ENCODE measurements around the gene FBXO5. TPM values are rescaled to one million over a fixed set of nuclear protein-coding genes. Genes with fewer than 3 reads are reported as not detected.
"Not testable (repeated sequence)": the region's sequence is repeated elsewhere in the genome, so short reads cannot be mapped to it uniquely, and the experiment has no call there.

FBXO5 gene
- total RNA-seq, 1 donor from 2014 or later = 111 TPM

- Histone ChIP-seq H3K9me3 (ENCODE audit: low read depth) (peaks cover 5% of the 10 kb centered on the region), H3K9ac (no peak overlapping the region), H3K36me3 (peaks cover 46% of the 10 kb centered on the region), H3K4me3 (no peak overlapping the region), H4K20me1 (ENCODE audit: low read depth) (peaks cover 21% of the 10 kb centered on the region), H3K27ac (peak overlapping the region; percentile 53), H3K79me2 (ENCODE audit: low read depth) (peaks cover 39% of the 10 kb centered on the region), H3K4me2 (no peak overlapping the region), H2AFZ (replicated peaks) (no peak overlapping the region), H3F3A (ENCODE audit: low read depth) (peaks cover 45% of the 10 kb centered on the region), H3K27me3 (no peaks in the 10 kb centered on the region), H3K4me1 (peaks cover 11% of the 10 kb centered on the region)
- H3K9me3 Mint-ChIP-seq = peaks cover 28% of the 10 kb centered on the region
- H3K27ac Mint-ChIP-seq = no peak overlapping the region
- H3K36me3 Mint-ChIP-seq = peaks cover 48% of the 10 kb centered on the region
- TF ChIP-seq EZH2phosphoT487 (IDR thresholded peaks at IDR 0.05) (no peak), CTCF (IDR thresholded peaks at IDR 0.05) (no peak), EZH2 (IDR thresholded peaks at IDR 0.05) (no peak)
- DNase-seq (ENCODE audit: low spot score) = no peak
- H3K4me3 Mint-ChIP-seq = no peak overlapping the region
- peaks cover 5% of the 10 kb centered on the region for H3K27me3 Mint-ChIP-seq (ENCODE audit: insufficient read depth, low read depth)
- no peaks in the 10 kb centered on the region for H3K4me1 Mint-ChIP-seq
Measured at GRCh38 chr6:152969688-152970418, 13.0 kb downstream of the FBXO5 start.

- H3K36me3 ChIP-seq = peaks cover 10% of the 10 kb centered on the region
- H3K27me3 Mint-ChIP-seq (ENCODE audit: insufficient read depth, low read depth) = not testable (repeated sequence)
Measured at GRCh38 chr6:152966168-152966894, 16.5 kb downstream of the FBXO5 start.

GRCh38 chr6:152959333-152959732 lies 23.5 kb downstream of the FBXO5 start:
- H3K27ac ChIP-seq = no peak overlapping the region
- no peak overlapping the region for H3K4me2 ChIP-seq
- no peak for DNase-seq (ENCODE audit: low spot score)
- Mint-ChIP-seq H3K36me3 (no peaks in the 10 kb centered on the region), H3K4me1 (no peaks in the 10 kb centered on the region), H3K27ac (no peak overlapping the region), H3K4me3 (no peak overlapping the region), H3K27me3 (ENCODE audit: insufficient read depth, low read depth) (peaks cover 2% of the 10 kb centered on the region), H3K9me3 (no peaks in the 10 kb centered on the region)
- H3K9me3 ChIP-seq (ENCODE audit: low read depth) = no peaks in the 10 kb centered on the region
- H3K36me3 ChIP-seq = no peaks in the 10 kb centered on the region
- H3F3A ChIP-seq (ENCODE audit: low read depth) = no peaks in the 10 kb centered on the region
- no peak overlapping the region for H3K9ac ChIP-seq
- no peak overlapping the region for H3K4me3 ChIP-seq
- H3K79me2 ChIP-seq (ENCODE audit: low read depth) = no peaks in the 10 kb centered on the region
- no peaks in the 10 kb centered on the region for H4K20me1 ChIP-seq (ENCODE audit: low read depth)
- H2AFZ ChIP-seq (replicated peaks) = no peak overlapping the region
- no peaks in the 10 kb centered on the region for H3K27me3 ChIP-seq
- TF ChIP-seq CTCF (IDR thresholded peaks at IDR 0.05) = no peak
- TF ChIP-seq EZH2 (IDR thresholded peaks at IDR 0.05) = no peak
- no peak for TF ChIP-seq EZH2phosphoT487 (IDR thresholded peaks at IDR 0.05)
- H3K4me1 ChIP-seq = no peaks in the 10 kb centered on the region

More at GRCh38 chr6:152966168-152966894, 16.5 kb downstream of the FBXO5 start:
- H2AFZ ChIP-seq (replicated peaks); DNase-seq (ENCODE audit: low spot score); H3K4me3 ChIP-seq; H3K27me3 ChIP-seq; H3K9ac ChIP-seq; H3K4me1 ChIP-seq; H3K27ac ChIP-seq; H3K4me1 Mint-ChIP-seq; H3K9me3 ChIP-seq (ENCODE audit: low read depth); H3K4me2 ChIP-seq; H4K20me1 ChIP-seq (ENCODE audit: low read depth); H3K27ac Mint-ChIP-seq; H3K79me2 ChIP-seq (ENCODE audit: low read depth); H3K4me3 Mint-ChIP-seq: not testable (repeated sequence)
- Mint-ChIP-seq H3K9me3 (peaks cover 28% of the 10 kb centered on the region), H3K36me3 (peaks cover 18% of the 10 kb centered on the region)
- peaks cover 24% of the 10 kb centered on the region for H3F3A ChIP-seq (ENCODE audit: low read depth)

- Histone ChIP-seq H3K4me2 (no peak overlapping the region), H3K79me2 (ENCODE audit: low read depth) (no peaks in the 10 kb centered on the region), H3K27me3 (no peaks in the 10 kb centered on the region), H3F3A (ENCODE audit: low read depth) (no peaks in the 10 kb centered on the region), H2AFZ (replicated peaks) (no peak overlapping the region), H3K4me1 (no peaks in the 10 kb centered on the region), H3K9me3 (ENCODE audit: low read depth) (no peaks in the 10 kb centered on the region), H4K20me1 (ENCODE audit: low read depth) (no peaks in the 10 kb centered on the region), H3K4me3 (no peak overlapping the region), H3K27ac (no peak overlapping the region), H3K9ac (no peak overlapping the region), H3K36me3 (no peaks in the 10 kb centered on the region)
- Mint-ChIP-seq H3K36me3 (no peaks in the 10 kb centered on the region), H3K4me3 (no peak overlapping the region), H3K4me1 (no peaks in the 10 kb centered on the region), H3K27ac (no peak overlapping the region), H3K27me3 (ENCODE audit: insufficient read depth, low read depth) (peaks cover 2% of the 10 kb centered on the region), H3K9me3 (no peaks in the 10 kb centered on the region)
- no peak for DNase-seq (ENCODE audit: low spot score)
- TF ChIP-seq CTCF (IDR thresholded peaks at IDR 0.05) (no peak), EZH2 (IDR thresholded peaks at IDR 0.05) (no peak), EZH2phosphoT487 (IDR thresholded peaks at IDR 0.05) (no peak)
Measured at GRCh38 chr6:152957796-152958195, 25.0 kb downstream of the FBXO5 start.
